Measurements from ENCODE around the gene TRUB2. TPM values are rescaled to one million over a fixed set of nuclear protein-coding genes. Genes with fewer than 3 reads are reported as not detected.

Gene TRUB2
- total RNA-seq, 1 experiment from 2014 or later, result 22.5 TPM

DNA sequence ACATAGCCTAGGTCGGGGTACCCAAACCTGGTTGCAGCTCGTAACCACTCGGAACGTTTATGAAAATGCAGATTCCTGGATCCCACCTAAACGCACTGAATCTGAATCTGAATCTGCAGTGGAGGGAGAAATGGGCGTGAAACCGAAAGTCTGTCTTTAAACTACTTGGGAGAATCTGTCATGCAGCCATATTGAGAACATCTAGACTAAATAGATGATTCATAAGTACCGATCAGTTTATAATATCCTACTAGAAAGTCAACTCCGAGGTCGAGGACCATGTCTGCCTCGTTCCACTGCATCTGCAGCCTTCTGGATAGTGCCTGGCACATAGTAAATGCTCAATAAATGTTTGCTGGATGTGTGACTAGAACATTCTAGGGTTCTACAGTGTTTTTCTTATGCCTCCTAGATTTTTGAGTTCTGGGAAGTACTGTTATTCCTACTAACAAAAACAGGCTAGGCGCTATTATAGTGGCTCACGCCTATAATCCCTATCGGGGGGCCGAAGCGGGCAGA is 1.0 kb upstream of the TRUB2 start:
- TF ChIP-seq, protein P1, sequence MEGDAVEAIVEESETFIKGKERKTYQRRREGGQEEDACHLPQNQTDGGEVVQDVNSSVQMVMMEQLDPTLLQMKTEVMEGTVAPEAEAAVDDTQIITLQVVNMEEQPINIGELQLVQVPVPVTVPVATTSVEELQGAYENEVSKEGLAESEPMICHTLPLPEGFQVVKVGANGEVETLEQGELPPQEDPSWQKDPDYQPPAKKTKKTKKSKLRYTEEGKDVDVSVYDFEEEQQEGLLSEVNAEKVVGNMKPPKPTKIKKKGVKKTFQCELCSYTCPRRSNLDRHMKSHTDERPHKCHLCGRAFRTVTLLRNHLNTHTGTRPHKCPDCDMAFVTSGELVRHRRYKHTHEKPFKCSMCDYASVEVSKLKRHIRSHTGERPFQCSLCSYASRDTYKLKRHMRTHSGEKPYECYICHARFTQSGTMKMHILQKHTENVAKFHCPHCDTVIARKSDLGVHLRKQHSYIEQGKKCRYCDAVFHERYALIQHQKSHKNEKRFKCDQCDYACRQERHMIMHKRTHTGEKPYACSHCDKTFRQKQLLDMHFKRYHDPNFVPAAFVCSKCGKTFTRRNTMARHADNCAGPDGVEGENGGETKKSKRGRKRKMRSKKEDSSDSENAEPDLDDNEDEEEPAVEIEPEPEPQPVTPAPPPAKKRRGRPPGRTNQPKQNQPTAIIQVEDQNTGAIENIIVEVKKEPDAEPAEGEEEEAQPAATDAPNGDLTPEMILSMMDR (IDR thresholded peaks at IDR 0.05), result no peak
- no peak for TF ChIP-seq POLR2AphosphoS5 (IDR thresholded peaks at IDR 0.05; ENCODE audit: low read depth, low read length)
- TF ChIP-seq TCF7L2 (IDR thresholded peaks at IDR 0.05; ENCODE audit: low read depth, low read length), result no peak
- TF ChIP-seq SIN3A (IDR thresholded peaks at IDR 0.05; ENCODE audit: borderline replicate concordance, insufficient read depth, low read depth, low read length), result no peak
- intact Hi-C loops (cut with micrococcal nuclease; ENCODE audit: unreplicated experiment), result no loop called here
- TSS peak; percentile 86 for BruUV-seq (replicated peaks)
- ChIA-PET POLR2A (no interaction called here), CTCF (no interaction called here)
- Histone ChIP-seq H3K9me3 (ENCODE audit: control insufficient read depth, insufficient read depth, low read depth, low read length) (no peaks in the 10 kb centered on the region), H3K4me1 (ENCODE audit: control insufficient read depth, insufficient read depth, low read length) (peaks cover 5% of the 10 kb centered on the region), H3K27ac (ENCODE audit: low read length) (peak overlapping the region; percentile 93), H3K27me3 (ENCODE audit: control insufficient read depth, insufficient read depth, low read length) (no peaks in the 10 kb centered on the region), H3K36me3 (ENCODE audit: control insufficient read depth, insufficient read depth, low read length) (peaks cover 8% of the 10 kb centered on the region; the same call in 1 of the 2 replicates), H3K4me3 (ENCODE audit: low read depth in 2 of 2, low read length in 2 of 2) (peak overlapping the region; percentile 98)
- in situ Hi-C loops (cut with HindIII; ENCODE audit: low pct_unique_long_range_greater_than_20kb, low sequenced_read_pairs), result no loop called here
- DNase-seq (ENCODE audit: low read depth, low spot score) (no peak), ATAC-seq (no peak)

- TSS peak; percentile 91 for BruUV-seq (replicated peaks)
- DNase-seq (ENCODE audit: low read depth, low spot score) (no peak), ATAC-seq (peak; percentile 47)
- peak overlapping the region; percentile 93 for H3K27ac ChIP-seq (ENCODE audit: low read length)
- ChIA-PET CTCF (no interaction called here), POLR2A (no interaction called here)
- in situ Hi-C loops (cut with HindIII; ENCODE audit: low pct_unique_long_range_greater_than_20kb, low sequenced_read_pairs) (no loop called here), intact Hi-C loops (cut with micrococcal nuclease; ENCODE audit: unreplicated experiment) (no loop called here)
- H3K9me3 ChIP-seq (ENCODE audit: control insufficient read depth, insufficient read depth, low read depth, low read length), result no peaks in the 10 kb centered on the region
- peak overlapping the region; percentile 98 for H3K4me3 ChIP-seq (ENCODE audit: low read depth in 2 of 2, low read length in 2 of 2)
- H3K27me3 ChIP-seq (ENCODE audit: control insufficient read depth, insufficient read depth, low read length), result no peaks in the 10 kb centered on the region
- H3K36me3 ChIP-seq (ENCODE audit: control insufficient read depth, insufficient read depth, low read length), result peaks cover 8% of the 10 kb centered on the region; the same call in 1 of the 2 replicates
- H3K4me1 ChIP-seq (ENCODE audit: control insufficient read depth, insufficient read depth, low read length), result peaks cover 5% of the 10 kb centered on the region
- TF ChIP-seq, protein P2, sequence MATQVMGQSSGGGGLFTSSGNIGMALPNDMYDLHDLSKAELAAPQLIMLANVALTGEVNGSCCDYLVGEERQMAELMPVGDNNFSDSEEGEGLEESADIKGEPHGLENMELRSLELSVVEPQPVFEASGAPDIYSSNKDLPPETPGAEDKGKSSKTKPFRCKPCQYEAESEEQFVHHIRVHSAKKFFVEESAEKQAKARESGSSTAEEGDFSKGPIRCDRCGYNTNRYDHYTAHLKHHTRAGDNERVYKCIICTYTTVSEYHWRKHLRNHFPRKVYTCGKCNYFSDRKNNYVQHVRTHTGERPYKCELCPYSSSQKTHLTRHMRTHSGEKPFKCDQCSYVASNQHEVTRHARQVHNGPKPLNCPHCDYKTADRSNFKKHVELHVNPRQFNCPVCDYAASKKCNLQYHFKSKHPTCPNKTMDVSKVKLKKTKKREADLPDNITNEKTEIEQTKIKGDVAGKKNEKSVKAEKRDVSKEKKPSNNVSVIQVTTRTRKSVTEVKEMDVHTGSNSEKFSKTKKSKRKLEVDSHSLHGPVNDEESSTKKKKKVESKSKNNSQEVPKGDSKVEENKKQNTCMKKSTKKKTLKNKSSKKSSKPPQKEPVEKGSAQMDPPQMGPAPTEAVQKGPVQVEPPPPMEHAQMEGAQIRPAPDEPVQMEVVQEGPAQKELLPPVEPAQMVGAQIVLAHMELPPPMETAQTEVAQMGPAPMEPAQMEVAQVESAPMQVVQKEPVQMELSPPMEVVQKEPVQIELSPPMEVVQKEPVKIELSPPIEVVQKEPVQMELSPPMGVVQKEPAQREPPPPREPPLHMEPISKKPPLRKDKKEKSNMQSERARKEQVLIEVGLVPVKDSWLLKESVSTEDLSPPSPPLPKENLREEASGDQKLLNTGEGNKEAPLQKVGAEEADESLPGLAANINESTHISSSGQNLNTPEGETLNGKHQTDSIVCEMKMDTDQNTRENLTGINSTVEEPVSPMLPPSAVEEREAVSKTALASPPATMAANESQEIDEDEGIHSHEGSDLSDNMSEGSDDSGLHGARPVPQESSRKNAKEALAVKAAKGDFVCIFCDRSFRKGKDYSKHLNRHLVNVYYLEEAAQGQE (IDR thresholded peaks at IDR 0.05; ENCODE audit: insufficient read depth in 1 of 2, low read depth in 2 of 2, low read length in 1 of 2), result no peak
- TF ChIP-seq TCF7L2 (IDR thresholded peaks at IDR 0.05; ENCODE audit: low read depth, low read length) (no peak), SIN3A (IDR thresholded peaks at IDR 0.05; ENCODE audit: borderline replicate concordance, insufficient read depth, low read depth, low read length) (no peak), POLR2AphosphoS5 (IDR thresholded peaks at IDR 0.05; ENCODE audit: low read depth, low read length) (no peak)
- TF ChIP-seq, protein P1 (IDR thresholded peaks at IDR 0.05), result no peak
These were observed 306 bp downstream of the TRUB2 start for GRCh38 chr9:128321879-128322403.

Measured in Panc1 (cell line).